ENCODE results near the gene UCN. TPM values are rescaled to one million over a fixed set of nuclear protein-coding genes. Genes with fewer than 3 reads are reported as not detected.

UCN gene
- total RNA-seq, 1 donor from 2014 or later: 0.40 TPM

DNA sequence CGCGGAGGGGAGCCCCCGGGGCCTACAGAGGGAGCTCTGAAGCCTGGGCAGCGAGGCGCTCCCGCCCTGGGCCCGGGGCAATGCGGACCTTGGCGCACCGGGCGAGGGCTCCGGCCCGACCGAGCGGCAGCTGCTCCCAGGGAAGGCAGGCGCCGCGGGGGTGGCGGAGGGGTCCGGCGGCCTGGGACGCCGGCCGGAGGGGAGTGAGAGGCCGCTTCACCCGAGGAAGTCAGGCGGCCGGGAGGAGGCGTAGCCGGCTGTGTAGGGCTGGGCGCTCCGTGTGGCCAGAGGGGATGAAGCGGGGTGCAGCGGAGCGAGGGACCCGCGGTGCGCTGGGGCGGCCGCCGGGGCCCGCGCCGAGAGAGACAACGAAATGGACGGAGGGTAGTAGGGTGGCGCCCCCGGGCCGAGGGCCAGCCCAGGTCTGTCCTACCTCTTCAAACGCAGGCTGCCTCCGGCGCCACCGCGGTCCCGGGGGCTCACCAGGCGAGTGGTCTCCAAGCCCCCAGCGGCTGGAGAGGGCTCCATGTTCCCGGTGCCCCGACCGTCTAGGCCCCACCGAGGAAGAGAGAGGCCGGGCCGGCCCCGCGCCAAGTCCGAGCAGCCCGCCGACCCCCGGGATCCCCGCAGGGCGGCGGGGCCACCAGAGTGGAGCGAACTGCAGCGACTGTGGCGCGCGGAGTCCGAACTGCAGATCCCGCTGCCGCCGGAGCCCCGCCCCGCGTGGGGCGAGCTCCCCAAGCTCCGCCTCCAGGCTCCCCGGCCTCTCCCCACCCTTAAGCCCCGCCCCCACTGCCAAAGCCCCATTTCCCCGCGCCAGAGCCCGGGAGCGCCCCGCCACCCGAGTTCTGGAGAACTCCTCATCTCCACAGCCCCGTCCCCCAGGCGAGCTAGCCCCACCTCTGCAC is 45.6 kb downstream of the UCN start, which contains the start of gene SLC30A3:
TSS of gene SLC30A3 (minus strand) at position 669 of the 908 bp plus-strand sequence. CDS start at position 528, 141 bp downstream.
- DNase-seq (ENCODE audit: low read depth in 2 of 2): peak; percentile 27 to 87

DNA sequence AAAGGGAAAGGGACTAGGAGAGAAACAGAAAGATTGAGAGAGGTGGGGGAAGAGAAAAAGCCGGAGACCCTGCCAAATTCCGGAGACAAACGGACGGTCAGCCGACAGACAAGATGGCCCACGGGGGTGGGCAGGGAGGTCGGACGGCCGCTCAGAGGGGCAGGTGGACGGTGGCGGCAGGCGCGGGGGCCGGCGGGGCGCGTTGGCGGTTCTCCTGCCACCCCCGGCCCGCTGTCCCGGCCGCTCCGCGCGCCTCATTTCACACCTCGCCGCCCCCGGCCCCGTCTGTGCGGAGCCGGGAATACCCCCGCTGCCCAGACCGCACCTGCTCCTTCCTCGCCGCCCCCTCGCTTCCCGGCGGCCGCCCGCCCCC is 46.3 kb downstream of the UCN start:
- DNase-seq (ENCODE audit: low read depth in 2 of 2): no peak

DNA sequence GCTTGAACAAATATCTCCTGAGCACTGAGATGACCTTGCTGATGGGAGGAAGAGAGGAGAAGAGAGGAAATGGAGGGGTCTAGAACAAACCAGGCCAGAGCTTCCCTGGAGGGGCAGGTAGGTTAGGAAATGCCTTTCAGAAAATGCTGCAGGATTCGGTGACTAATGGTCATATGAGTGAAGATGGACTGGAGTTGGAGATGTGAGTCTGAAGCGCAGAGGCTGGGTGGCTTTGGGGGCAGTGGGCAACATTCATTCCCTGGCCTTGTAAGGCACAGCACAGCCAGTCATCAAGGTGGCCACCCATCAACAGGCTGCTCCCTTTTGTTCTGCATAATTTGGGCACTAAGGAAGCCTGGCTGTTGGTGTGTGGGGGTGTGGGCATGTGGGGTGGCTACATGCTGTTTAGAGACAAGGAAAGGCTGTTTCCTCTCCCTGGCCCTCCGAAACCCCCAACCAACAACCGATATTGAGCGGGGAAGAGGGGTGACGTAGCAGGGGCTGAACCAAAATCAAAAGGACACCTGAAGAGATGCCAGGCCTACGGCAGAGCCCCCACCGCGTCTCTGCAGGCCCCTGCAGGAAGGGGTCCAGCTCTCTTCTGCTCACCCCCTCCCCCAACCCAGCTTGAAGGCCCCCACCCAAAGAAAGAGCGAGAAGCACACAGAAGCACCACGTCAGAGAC is 46.9 kb downstream of the UCN start:
- no peak for DNase-seq (ENCODE audit: low read depth in 2 of 2)

DNA sequence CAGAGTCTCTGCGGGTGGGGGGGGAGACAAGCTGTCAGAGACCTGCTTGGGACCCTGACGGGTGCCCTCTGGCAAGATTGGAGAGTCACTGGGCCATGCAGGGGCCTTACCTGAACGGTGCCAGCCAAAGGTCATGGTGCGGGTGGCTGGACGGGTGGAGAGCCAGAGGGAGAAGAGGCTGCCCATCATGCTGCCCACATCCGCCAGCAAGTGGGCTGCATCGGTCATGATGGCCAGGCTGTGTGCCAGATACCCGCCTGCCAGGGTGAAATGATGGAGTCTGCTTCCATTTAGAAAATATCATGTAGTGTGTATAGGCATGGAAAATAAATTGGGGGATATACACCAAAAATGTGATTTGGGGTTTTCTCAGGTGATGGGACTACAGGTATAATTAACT is 50.2 kb downstream of the UCN start:
- no peak for DNase-seq (ENCODE audit: low read depth in 2 of 2)

Other genes starting within 250 kb of the UCN start
- gene OST4, start 236.8 kb downstream of the UCN start, total RNA-seq: 477 and 564 TPM in 2 replicates
- gene EMILIN1, start 229.8 kb downstream of the UCN start, total RNA-seq: 23.3 and 42.3 TPM in 2 replicates
- gene KHK, start 221.7 kb downstream of the UCN start, total RNA-seq: 2.2 and 3.4 TPM in 2 replicates
- 1.7 and 2.0 TPM in 2 replicates for gene CGREF1, start 189.3 kb downstream of the UCN start, total RNA-seq
- under 0.01 TPM in 1 of 2 replicates, not detected in the other for gene ABHD1, start 184.6 kb downstream of the UCN start, total RNA-seq
- gene PREB, start 173.8 kb downstream of the UCN start, total RNA-seq: 24.2 and 36.7 TPM in 2 replicates
- gene PRR30, start 169.0 kb downstream of the UCN start, total RNA-seq: not detected in 2 replicates
- not detected in 2 replicates for gene TCF23, start 159.4 kb downstream of the UCN start, total RNA-seq
- gene ATRAID, start 96.4 kb downstream of the UCN start, total RNA-seq: 97.0 and 130 TPM in 2 replicates
- gene SLC5A6, start 96.2 kb downstream of the UCN start, total RNA-seq: 12.0 and 26.0 TPM in 2 replicates
- gene CAD, start 91.1 kb downstream of the UCN start, total RNA-seq: 24.0 and 29.6 TPM in 2 replicates
- gene SLC30A3, start 45.4 kb downstream of the UCN start, total RNA-seq: 7.8 and 16.9 TPM in 2 replicates
- 0.44 and 1.4 TPM in 2 replicates for gene DNAJC5G, start 33.0 kb downstream of the UCN start, total RNA-seq
- 0.44 and 1.2 TPM in 2 replicates for gene TRIM54, start 26.0 kb downstream of the UCN start, total RNA-seq
- gene MPV17, start 14.7 kb upstream of the UCN start, total RNA-seq: 32.7 and 34.2 TPM in 2 replicates
- gene GTF3C2, start 48.3 kb upstream of the UCN start, total RNA-seq: 18.7 and 20.4 TPM in 2 replicates
- gene EIF2B4, start 61.9 kb upstream of the UCN start, total RNA-seq: 21.4 and 23.0 TPM in 2 replicates
- gene SNX17, start 62.2 kb upstream of the UCN start, total RNA-seq: 97.9 and 106 TPM in 2 replicates
- gene ZNF513, start 72.3 kb upstream of the UCN start, total RNA-seq: 4.8 and 7.1 TPM in 2 replicates
- 74.8 and 78.8 TPM in 2 replicates for gene PPM1G, start 101.1 kb upstream of the UCN start, total RNA-seq
- 71.9 and 79.0 TPM in 2 replicates for gene NRBP1, start 120.2 kb upstream of the UCN start, total RNA-seq
- not detected in 2 replicates for gene KRTCAP3, start 133.9 kb upstream of the UCN start, total RNA-seq
- 7.6 and 8.5 TPM in 2 replicates for gene IFT172, start 181.3 kb upstream of the UCN start, total RNA-seq
- 8.3 and 10.9 TPM in 2 replicates for gene FNDC4, start 186.8 kb upstream of the UCN start, total RNA-seq
- 0.22 TPM in 1 of 2 replicates, not detected in the other for gene GCKR, start 188.4 kb upstream of the UCN start, total RNA-seq

Data from lung microvascular endothelial cell (primary cell).